Astrocyte of the hippocampus (primary cell): ENCODE measurements around the gene KAT6B.
"Not testable (repeated sequence)": the region's sequence is repeated elsewhere in the genome, so short reads cannot be mapped to it uniquely, and the experiment has no call there.

Experiments
- DNase-seq: peaks from one replicate; pipeline ENCODE4 v3.0.0; 2011; ENCODE audit warnings: low read depth, low spot score

Gene KAT6B

DNA sequence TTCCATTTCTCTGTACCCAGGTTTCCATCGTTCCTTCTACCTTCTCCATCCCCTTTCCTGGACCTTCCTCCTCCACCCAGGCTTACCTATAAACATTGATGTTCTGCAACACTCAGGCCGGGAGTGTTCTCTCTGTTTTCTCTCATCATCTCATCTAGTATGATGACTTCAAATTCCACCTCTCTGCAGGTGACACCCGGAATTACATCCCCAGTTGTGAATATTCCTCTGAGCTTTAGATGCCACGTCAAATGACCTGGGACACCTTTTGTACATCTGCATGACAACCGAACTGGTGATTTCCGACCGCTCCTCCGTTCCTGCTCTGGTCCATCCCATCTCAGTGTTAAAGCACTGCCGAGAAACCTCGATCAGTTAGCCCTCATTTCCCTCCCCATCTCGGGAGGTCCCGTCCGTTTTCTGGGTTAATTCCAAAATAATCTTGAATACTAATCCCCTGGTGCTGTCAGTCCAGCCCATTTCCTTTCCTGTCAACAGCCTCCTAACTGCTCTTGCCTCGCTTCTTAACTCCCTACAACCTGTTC lies 208.4 kb downstream of the KAT6B start:
- no peak for DNase-seq

DNA sequence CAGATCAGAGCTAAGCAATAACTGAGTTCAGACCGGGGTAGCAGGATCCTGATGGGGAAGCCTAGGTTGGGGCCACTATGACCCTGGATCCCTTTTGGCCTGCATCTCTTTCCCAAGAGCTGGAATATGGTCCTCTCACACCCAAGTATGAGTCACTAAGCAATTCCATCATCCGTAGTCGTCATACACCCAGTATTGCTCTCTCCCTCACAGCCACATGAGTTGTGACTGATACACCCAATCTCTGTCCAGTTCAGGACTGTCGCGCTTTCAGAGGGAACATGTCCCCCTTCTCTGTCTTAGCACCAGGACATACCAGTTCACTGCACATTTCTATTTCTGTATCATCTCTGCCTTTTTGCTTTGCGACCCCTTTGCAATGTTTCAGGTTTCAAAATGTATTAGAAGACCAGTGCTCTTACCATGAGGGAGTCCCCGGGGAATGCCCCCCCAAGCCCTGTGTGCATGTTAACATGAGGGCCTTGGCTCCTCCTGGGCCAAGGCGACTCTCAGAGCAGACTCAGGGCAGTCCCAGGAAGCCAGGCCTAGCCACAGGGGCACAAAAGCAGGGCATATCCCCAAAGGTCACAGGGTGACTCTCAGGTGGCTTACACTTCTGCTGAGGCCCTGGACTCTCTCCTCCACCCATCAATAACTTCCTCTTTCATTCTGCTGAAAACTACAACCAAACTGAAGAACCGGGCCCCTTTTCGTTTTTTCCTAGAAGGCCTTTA lies 209.7 kb downstream of the KAT6B start:
- no peak for DNase-seq

DNA sequence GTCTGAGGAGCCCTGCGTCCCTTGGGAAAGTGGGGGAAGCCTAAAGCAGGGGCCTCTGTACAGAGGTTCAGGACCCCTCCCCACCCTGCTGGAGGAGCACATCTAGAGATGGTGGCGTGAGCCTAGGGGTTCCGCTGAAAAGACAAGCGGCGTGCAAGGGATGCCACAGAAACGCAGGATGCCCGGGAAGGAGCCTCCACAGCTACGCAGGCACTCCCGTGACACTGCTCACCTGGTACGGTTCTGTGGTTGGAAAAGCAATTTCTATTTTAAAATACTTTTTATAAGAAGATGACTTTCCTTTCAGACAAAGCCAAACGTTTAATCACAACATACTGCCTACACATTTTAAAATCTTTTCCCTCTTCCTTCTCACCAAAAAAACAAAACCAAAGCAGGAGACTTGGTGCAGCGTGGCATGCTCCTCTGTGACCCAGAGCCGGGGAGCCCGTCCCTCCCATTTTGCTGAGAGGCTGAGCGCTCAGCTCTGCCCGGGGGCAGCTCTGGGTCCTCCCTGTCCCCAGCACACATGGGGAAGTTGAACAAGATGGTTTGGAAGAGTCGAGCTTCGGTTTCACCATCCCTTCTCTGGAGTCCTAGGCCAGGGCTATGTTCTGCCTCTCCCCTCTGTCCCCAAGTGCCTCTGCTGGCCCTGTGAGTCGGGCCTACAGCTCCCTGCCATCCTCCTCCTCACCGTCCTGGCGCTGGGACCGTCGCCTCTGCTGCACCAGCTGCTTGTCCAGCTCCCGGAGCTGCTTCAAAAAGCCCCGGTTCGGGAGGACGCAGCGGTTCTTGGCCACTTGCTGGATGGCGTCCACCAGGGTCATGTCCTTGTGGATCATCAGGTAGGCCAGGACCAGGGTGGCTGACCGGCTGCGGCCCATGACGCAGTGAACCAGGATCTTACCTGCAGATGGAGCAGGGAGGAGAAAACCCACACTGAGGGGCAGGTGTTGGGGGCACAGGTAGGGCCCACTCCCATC lies 211.1 kb downstream of the KAT6B start:
- DNase-seq: no peak

- peak; percentile 78 for DNase-seq
Observed at GRCh38 chr10:75038335-75038734, 211.9 kb downstream of the KAT6B start.

DNA sequence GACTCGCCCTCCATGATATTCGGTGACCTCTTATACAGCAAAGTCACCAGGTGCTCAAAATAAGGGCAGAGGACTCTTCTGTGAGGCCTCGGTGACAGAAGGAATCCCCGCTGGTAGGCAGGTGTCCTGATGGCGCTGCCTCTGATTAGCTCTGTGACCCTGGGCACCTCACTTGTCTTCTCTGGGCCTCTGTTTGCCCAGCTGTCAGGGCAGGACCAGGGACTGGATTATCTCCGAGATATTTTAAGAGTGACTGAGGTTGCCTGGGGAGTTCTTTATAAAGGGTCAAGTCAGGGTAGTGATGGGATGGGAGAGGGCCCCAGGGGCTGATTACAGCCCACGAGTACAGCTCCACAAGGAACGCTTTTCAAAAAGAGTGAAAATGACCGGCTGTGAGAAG lies 214.2 kb downstream of the KAT6B start:
- DNase-seq: no peak

- DNase-seq: peak; percentile 69
Observed at GRCh38 chr10:75042292-75042974, 216.0 kb downstream of the KAT6B start.

GRCh38 chr10:75043256-75044131 lies 217.1 kb downstream of the KAT6B start:
- no peak for DNase-seq

- DNase-seq: no peak
Observed at GRCh38 chr10:75048669-75049098, 222.3 kb downstream of the KAT6B start.

- DNase-seq: no peak
Observed at GRCh38 chr10:75049316-75050148, 223.1 kb downstream of the KAT6B start.

DNA sequence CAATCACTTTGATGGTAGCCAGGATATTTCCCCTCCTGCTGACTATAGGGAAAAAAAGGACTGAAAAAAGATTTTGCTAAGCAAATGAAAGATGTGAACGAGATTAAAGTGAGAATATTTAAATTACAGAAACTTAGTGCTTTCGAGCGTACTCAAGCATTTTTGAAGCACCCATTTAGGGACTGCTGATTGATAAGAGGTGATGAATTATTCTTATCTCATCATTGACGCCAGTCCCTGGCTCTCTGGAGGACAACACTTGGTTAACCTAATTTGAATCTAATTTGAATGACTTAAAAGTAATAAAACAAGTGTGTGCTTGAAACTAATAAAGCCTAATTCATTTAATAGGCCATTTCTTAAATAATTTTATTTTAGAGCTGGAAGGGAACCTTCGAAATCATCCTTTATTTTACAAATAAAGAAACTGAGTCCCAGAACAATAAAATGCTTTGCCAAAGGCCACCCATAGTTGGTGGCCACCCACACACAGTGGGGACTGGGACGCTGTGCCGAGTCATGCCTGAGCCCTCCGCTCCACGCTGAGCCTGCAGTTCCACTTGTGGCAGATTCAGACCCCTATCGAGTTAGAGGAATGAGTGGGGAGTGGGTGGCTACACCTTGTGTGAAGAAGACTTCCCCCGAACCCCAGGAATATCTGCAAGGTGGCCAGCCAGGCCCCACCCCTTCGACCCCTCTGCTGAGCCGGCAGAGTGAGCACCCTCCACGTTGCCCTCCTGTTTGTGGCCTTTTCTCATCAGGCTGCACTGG lies 223.9 kb downstream of the KAT6B start:
- DNase-seq: no peak

DNA sequence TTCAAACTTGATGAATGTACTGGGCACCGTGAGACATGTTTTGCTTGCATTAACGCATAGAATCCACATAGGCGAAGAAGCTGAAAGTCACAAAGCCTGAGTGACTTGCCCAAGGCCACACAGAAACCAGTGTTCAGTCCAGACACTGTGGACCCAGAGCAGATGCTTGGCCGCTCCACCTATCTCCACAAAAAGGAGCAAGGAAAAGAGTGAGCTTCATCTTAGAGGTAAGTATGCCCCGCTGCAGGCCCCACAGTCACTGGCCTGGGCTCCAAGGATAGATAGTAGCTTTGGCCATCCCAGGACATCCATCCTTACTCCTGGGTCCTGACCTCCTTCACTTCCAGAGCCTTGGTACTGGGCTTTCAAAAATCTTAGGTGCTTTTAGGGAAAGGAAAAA lies 224.9 kb downstream of the KAT6B start:
- DNase-seq: no peak

- not testable (repeated sequence) for DNase-seq
Observed at GRCh38 chr10:75055896-75056406, 229.6 kb downstream of the KAT6B start.

DNA sequence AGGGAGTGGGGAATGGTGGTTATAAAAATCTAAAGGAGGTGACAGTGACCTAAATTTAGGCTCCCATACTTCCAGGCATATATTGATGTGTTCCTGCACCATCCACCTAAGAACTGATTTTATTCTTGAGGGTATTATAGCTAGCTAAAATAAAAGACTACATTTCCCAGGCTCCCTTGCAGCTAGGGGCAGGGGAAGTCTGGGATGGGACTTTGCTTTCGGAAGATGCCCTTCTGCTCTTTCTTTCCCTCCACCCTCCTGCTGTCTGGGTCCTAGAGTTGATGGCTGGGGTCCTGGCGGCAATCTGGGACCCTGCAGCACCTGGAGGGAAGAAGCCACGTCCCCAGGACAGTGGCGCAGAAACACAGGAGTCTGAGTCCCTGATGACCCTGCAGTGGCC lies 231.3 kb downstream of the KAT6B start:
- DNase-seq: no peak

- no peak for DNase-seq
Observed at GRCh38 chr10:75058161-75058560, 231.8 kb downstream of the KAT6B start.

GRCh38 chr10:75061709-75062505 lies 235.5 kb downstream of the KAT6B start:
- DNase-seq: no peak

DNA sequence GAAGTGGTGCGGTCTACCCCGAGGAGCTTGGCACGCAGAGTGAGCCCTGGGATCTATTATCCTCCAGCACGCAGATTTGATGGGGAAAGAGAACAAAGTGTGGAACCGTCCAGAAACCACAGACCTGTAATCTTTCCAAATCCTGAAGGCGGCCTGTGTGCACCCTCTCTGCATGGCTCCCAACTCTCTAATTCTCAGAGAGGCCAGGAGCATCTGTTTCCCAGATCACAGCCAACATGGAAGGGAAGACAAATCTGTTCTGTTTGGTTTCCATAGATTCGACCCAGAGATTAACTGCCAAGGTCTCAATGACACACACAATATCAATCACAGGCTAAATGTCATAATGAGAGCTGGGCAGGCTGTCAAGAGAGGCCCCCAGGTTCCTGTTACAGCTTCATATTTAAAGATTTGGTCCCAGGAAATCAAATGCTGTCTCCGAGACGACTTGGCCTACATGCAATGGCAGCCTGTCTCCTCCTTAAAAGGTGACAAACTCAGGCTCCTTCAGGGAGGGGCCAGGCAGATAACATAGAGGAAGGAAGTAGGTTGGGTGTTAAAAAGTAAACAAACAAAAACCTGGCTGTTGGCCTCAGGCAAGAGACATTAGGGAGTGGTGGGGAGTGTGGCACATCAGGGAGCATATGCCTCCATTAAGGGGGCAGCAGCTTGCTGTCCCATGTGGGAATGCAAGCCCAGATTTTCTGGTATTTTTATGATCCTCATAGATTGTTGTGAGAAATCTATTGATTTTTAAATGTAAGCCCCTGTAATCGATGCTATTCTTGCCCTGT lies 236.3 kb downstream of the KAT6B start:
- peak; percentile 80 for DNase-seq
